ENCODE measurements around the gene CFAP97.

CFAP97 gene

DNA sequence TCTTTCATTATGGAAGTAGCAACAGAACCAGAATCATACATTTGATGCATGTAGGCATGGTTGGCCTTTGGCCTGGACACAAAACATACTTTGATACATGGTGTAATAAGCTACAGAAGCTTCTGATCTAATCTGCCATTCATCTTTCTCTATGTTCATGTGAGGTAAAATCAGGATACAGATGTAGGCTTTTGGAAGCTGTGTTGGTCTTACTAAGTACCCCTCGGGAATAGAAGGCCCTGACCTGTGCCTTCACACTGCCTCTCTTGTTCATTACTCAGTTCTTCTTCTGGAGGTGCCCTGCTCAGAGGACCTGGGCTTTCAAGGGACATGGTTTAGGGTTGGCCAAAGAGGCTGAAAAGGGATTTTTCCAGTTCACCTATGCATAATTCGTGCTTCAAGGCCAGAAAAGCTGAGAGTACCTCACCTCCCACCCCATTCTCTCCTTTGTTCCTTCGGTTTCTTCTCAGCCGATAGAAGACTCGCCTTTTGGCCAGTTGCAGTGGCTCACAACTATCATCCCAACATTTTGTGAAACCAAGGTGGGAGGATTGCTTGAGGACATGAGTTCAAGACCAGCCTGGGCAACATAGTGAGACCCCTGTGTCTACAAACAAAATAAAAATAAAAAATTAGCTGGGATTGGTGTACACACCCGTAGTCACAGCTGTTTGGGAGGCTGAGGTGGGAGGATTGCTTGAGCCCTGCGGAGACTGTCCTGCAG, 31.5 kb upstream of the CFAP97 start:
- Histone ChIP-seq H3K9ac (ENCODE audit: low read length) (no peak overlapping the region), H3K27ac (ENCODE audit: low read depth, low read length) (no peak overlapping the region), H3K36me3 (ENCODE audit: low read length) (no peaks in the 10 kb centered on the region), H3K9me2 (replicated peaks; ENCODE audit: insufficient read depth, low read length) (no peaks in the 10 kb centered on the region), H3K27me3 (ENCODE audit: low read length) (no peaks in the 10 kb centered on the region), H4K20me1 (ENCODE audit: low read depth, low read length) (no peaks in the 10 kb centered on the region), H2AFZ (ENCODE audit: low read depth, low read length, severe bottlenecking) (no peak overlapping the region), H3K79me2 (ENCODE audit: insufficient read depth, low read length) (peaks cover 45% of the 10 kb centered on the region), H3K9me3 (ENCODE audit: insufficient read depth, low read length) (no peaks in the 10 kb centered on the region), H3F3A (ENCODE audit: insufficient read depth) (0 out of 2 replicates have a peak, but pooled peaks cover 3% of the 10 kb centered on the region), H3K4me2 (ENCODE audit: low read depth, low read length, poor library complexity, severe bottlenecking) (no peak overlapping the region), H3K4me3 (ENCODE audit: insufficient read depth, low read length, poor library complexity, severe bottlenecking) (no peak overlapping the region)
- no peak for TF ChIP-seq EZH2phosphoT487 (conservative IDR thresholded peaks at IDR 0.05; ENCODE audit: low read length)
- TF ChIP-seq, protein P1, sequence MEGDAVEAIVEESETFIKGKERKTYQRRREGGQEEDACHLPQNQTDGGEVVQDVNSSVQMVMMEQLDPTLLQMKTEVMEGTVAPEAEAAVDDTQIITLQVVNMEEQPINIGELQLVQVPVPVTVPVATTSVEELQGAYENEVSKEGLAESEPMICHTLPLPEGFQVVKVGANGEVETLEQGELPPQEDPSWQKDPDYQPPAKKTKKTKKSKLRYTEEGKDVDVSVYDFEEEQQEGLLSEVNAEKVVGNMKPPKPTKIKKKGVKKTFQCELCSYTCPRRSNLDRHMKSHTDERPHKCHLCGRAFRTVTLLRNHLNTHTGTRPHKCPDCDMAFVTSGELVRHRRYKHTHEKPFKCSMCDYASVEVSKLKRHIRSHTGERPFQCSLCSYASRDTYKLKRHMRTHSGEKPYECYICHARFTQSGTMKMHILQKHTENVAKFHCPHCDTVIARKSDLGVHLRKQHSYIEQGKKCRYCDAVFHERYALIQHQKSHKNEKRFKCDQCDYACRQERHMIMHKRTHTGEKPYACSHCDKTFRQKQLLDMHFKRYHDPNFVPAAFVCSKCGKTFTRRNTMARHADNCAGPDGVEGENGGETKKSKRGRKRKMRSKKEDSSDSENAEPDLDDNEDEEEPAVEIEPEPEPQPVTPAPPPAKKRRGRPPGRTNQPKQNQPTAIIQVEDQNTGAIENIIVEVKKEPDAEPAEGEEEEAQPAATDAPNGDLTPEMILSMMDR (IDR thresholded peaks at IDR 0.05; ENCODE audit: insufficient read depth, low read length, poor library complexity, severe bottlenecking), result no peak

DNA sequence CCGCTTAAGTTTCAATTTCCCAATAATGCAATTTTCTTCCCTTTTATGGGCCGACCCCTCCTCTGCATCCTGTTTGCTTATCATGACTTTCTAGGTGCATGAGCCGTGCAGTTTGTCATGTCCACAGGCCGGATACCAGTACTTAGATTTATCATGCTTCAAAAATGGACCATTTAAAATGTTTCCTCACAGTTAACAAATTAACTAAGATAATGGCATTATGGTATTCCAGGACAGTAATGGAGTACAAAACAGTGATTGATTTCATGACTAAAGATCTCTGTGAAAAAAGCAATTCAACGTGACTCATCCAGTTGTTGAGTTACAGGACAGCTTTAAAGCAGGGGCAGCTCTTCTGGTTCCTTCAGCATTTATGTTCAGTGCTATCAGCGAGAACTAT, 28.6 kb upstream of the CFAP97 start:
- Histone ChIP-seq H3F3A (ENCODE audit: insufficient read depth) (0 out of 2 replicates have a peak, but pooled peaks cover 3% of the 10 kb centered on the region), H3K9ac (ENCODE audit: low read length) (no peak overlapping the region), H3K27ac (ENCODE audit: low read depth, low read length) (no peak overlapping the region), H3K79me2 (ENCODE audit: insufficient read depth, low read length) (peaks cover 57% of the 10 kb centered on the region), H4K20me1 (ENCODE audit: low read depth, low read length) (no peaks in the 10 kb centered on the region), H3K9me2 (replicated peaks; ENCODE audit: insufficient read depth, low read length) (no peaks in the 10 kb centered on the region), H3K4me3 (ENCODE audit: insufficient read depth, low read length, poor library complexity, severe bottlenecking) (no peak overlapping the region), H3K36me3 (ENCODE audit: low read length) (no peaks in the 10 kb centered on the region), H3K9me3 (ENCODE audit: insufficient read depth, low read length) (no peaks in the 10 kb centered on the region), H3K4me2 (ENCODE audit: low read depth, low read length, poor library complexity, severe bottlenecking) (no peak overlapping the region), H2AFZ (ENCODE audit: low read depth, low read length, severe bottlenecking) (no peak overlapping the region), H3K27me3 (ENCODE audit: low read length) (no peaks in the 10 kb centered on the region)
- TF ChIP-seq EZH2phosphoT487 (conservative IDR thresholded peaks at IDR 0.05; ENCODE audit: low read length), result no peak

DNA sequence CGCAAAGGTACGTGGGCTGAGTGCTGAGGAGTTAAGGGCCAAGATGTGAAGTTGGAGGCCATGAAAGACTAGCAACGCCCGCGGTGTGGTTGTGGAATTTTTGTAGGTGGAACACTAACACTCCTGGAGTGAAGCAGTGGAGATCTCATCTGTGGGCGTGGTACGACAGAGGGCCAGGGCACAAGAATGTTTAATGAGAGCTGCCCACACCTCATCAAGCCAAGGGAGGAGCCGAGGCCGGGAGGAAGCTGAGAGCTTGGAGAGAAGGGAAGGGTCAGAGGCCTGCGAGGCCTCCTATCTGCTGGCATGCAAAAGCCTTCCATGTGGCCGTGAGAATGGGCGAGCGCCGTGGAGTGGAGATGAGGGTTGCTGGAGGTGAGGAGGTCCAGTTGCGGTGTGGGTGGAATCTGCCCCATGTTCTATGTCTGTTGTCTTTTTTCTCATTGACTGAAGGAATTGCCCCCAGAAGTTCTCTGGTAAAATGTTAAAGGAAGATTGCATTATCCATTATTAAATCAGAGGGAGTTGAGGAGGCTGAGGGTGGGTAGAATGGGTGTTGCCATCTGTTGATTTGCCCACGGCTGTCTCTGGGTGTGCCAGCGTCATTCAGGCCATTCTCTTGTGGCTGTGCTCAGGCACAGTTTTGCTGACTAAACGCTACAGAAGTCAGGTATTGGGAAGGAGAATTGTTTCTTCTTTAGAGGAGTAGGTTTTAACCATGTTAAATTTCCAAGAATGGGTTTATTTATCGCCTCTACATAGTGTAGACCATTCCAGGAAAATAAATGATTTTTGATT, 25.4 kb upstream of the CFAP97 start:
- Histone ChIP-seq H2AFZ (ENCODE audit: low read depth, low read length, severe bottlenecking) (no peak overlapping the region), H3K27me3 (ENCODE audit: low read length) (no peaks in the 10 kb centered on the region), H3K9ac (ENCODE audit: low read length) (no peak overlapping the region), H3K27ac (ENCODE audit: low read depth, low read length) (no peak overlapping the region), H3F3A (ENCODE audit: insufficient read depth) (0 out of 2 replicates have a peak, but pooled peaks cover 3% of the 10 kb centered on the region), H3K36me3 (ENCODE audit: low read length) (no peaks in the 10 kb centered on the region), H3K4me2 (ENCODE audit: low read depth, low read length, poor library complexity, severe bottlenecking) (no peak overlapping the region), H3K9me2 (replicated peaks; ENCODE audit: insufficient read depth, low read length) (no peaks in the 10 kb centered on the region), H3K9me3 (ENCODE audit: insufficient read depth, low read length) (no peaks in the 10 kb centered on the region), H3K79me2 (ENCODE audit: insufficient read depth, low read length) (peaks cover 60% of the 10 kb centered on the region), H4K20me1 (ENCODE audit: low read depth, low read length) (no peaks in the 10 kb centered on the region), H3K4me3 (ENCODE audit: insufficient read depth, low read length, poor library complexity, severe bottlenecking) (no peak overlapping the region)
- TF ChIP-seq, protein P1 (IDR thresholded peaks at IDR 0.05; ENCODE audit: insufficient read depth, low read length, poor library complexity, severe bottlenecking), result no peak
- no peak for TF ChIP-seq EZH2phosphoT487 (conservative IDR thresholded peaks at IDR 0.05; ENCODE audit: low read length)

All from SU-DHL-6 (cell line).